Measurements from ENCODE around the gene GPSM1. TPM values are rescaled to one million over a fixed set of nuclear protein-coding genes. Genes with fewer than 3 reads are reported as not detected.
A peak's percentile ranks its signal among the peaks of the same experiment; 100 is the strongest.
"Not testable (repeated sequence)": the region's sequence is repeated elsewhere in the genome, so short reads cannot be mapped to it uniquely, and the experiment has no call there.

GPSM1 gene
- total RNA-seq, 2 donors from 2014 or later, result 55.6 to 58.6 TPM

- ATAC-seq (no peak), DNase-seq (no peak)
- intact Hi-C loops (cut with DNase I), result no loop called here
Observed at GRCh38 chr9:136395020-136395340, 67.6 kb downstream of the GPSM1 start.

GRCh38 chr9:136395345-136396218 lies 68.2 kb downstream of the GPSM1 start:
- intact Hi-C loops (cut with DNase I), result no loop called here
- ATAC-seq (no peak), DNase-seq (no peak)

- ATAC-seq, result no peak
- no peak for DNase-seq
- intact Hi-C loops (cut with DNase I), result no loop called here
Observed at GRCh38 chr9:136396219-136396515, 68.8 kb downstream of the GPSM1 start.

- no peak for DNase-seq
- intact Hi-C loops (cut with DNase I), result no loop called here
Observed at GRCh38 chr9:136397643-136398042, 70.3 kb downstream of the GPSM1 start.

GRCh38 chr9:136398286-136398685 lies 70.9 kb downstream of the GPSM1 start:
- intact Hi-C loops (cut with DNase I), result no loop called here
- DNase-seq, result no peak
- ATAC-seq, result no peak

More at GRCh38 chr9:136397643-136398042, 70.3 kb downstream of the GPSM1 start:
- no peak for ATAC-seq

- no peak for DNase-seq
- intact Hi-C loops (cut with DNase I), result loop anchor here in 1 of 2 donors (5.0 to 10.0 kb wide), 2 partner anchors 55 to 87 kb away; no protein-coding TSS in a partner anchor
- ATAC-seq, result peak; percentile 16 to 21
Observed at GRCh38 chr9:136399176-136400037, 72.1 kb downstream of the GPSM1 start.

- DNase-seq (peak; percentile 89), ATAC-seq (peak; percentile 92 to 95)
- intact Hi-C loops (cut with DNase I), result loop anchor here in 1 of 2 donors (5.0 to 10.0 kb wide), 2 partner anchors 55 to 88 kb away; no protein-coding TSS in a partner anchor
Observed at GRCh38 chr9:136400038-136400834, 72.9 kb downstream of the GPSM1 start, which contains the start of gene SNAPC4. SNAPC4 (minus strand) TSS chr9:136400170; CDS start chr9:136398428, 1,742 bp downstream.

GRCh38 chr9:136401173-136401922 lies 74.0 kb downstream of the GPSM1 start:
- intact Hi-C loops (cut with DNase I), result loop anchor here in 1 of 2 donors (5.0 to 10.0 kb wide), 2 partner anchors 57 to 89 kb away; no protein-coding TSS in a partner anchor
- DNase-seq (no peak), ATAC-seq (no peak)

- DNase-seq (no peak), ATAC-seq (no peak)
- intact Hi-C loops (cut with DNase I), result loop anchor here in 1 of 2 donors (5.0 to 10.0 kb wide), 2 partner anchors 57 to 90 kb away; no protein-coding TSS in a partner anchor
Observed at GRCh38 chr9:136402067-136402466, 74.7 kb downstream of the GPSM1 start.

- intact Hi-C loops (cut with DNase I), result loop anchor here in 1 of 2 donors (5.0 to 10.0 kb wide), 2 partner anchors 59 to 91 kb away; no protein-coding TSS in a partner anchor
- DNase-seq (no peak), ATAC-seq (no peak)
Observed at GRCh38 chr9:136403538-136403914, 76.2 kb downstream of the GPSM1 start.

GRCh38 chr9:136403915-136404800 lies 76.8 kb downstream of the GPSM1 start:
- DNase-seq (no peak), ATAC-seq (no peak)
- intact Hi-C loops (cut with DNase I), result loop anchor here in 1 of 2 donors (5.0 to 10.0 kb wide), 2 partner anchors 59 to 92 kb away; no protein-coding TSS in a partner anchor

- ATAC-seq, result no peak
- DNase-seq, result no peak
- intact Hi-C loops (cut with DNase I), result loop anchor here in 1 of 2 donors (5.0 to 10.0 kb wide), 2 partner anchors 60 to 92 kb away; no protein-coding TSS in a partner anchor
Observed at GRCh38 chr9:136404801-136405136, 77.4 kb downstream of the GPSM1 start.

- DNase-seq, result no peak
- no peak for ATAC-seq
- intact Hi-C loops (cut with DNase I), result loop anchor here in 1 of 2 donors (10.0 kb wide), 1 partner anchor 61 kb away; no protein-coding TSS in a partner anchor
Observed at GRCh38 chr9:136405481-136405880, 78.1 kb downstream of the GPSM1 start.

- intact Hi-C loops (cut with DNase I), result loop anchor here in 1 of 2 donors (10.0 kb wide), 1 partner anchor 61 kb away; no protein-coding TSS in a partner anchor
- ATAC-seq, DNase-seq: not testable (repeated sequence)
Observed at GRCh38 chr9:136405904-136406303, 78.6 kb downstream of the GPSM1 start.

GRCh38 chr9:136407061-136407460 lies 79.7 kb downstream of the GPSM1 start:
- ATAC-seq, DNase-seq: not testable (repeated sequence)
- intact Hi-C loops (cut with DNase I), result loop anchor here in 1 of 2 donors (10.0 kb wide), 1 partner anchor 62 kb away; no protein-coding TSS in a partner anchor

GRCh38 chr9:136407911-136408310 lies 80.6 kb downstream of the GPSM1 start:
- ATAC-seq (no peak), DNase-seq (no peak)
- intact Hi-C loops (cut with DNase I), result loop anchor here in 1 of 2 donors (10.0 kb wide), 1 partner anchor 63 kb away; no protein-coding TSS in a partner anchor
